Heart left ventricle (tissue), 16 donors: ENCODE data around the gene CCDC85C. TPM values are rescaled to one million over a fixed set of nuclear protein-coding genes. Genes with fewer than 3 reads are reported as not detected.
"Not testable (repeated sequence)": the region's sequence is repeated elsewhere in the genome, so short reads cannot be mapped to it uniquely, and the experiment has no call there.

Experiments
- ATAC-seq, 4 donors: fragments of 200-7000 bp; cut with Tn5 transposase; one replicate each; pipeline ENCODE4 v1.9.1; 2020 to 2022; ENCODE audit warnings: moderate library complexity in 4 of 4, mild to moderate bottlenecking in 3 of 4, moderate number of reproducible peaks in 1 of 4
- DNase-seq, 5 donors: peaks; one replicate each; pipeline ENCODE4 v3.0.0-alpha.2; 2020
- H3K27ac ChIP-seq, 12 donors: fragments of 200-600 bp; sonication (generic) in 4 of 12; one replicate each; pipeline versions ENCODE4 v1.5.0 to v1.8.0; 2016 to 2022; ENCODE audit warnings: mild to moderate bottlenecking in 2 of 12
- H3K27me3 ChIP-seq, 9 donors: fragments of 200-600 bp; sonication (generic) in 2 of 9; one replicate each; pipeline versions ENCODE4 v1.5.1 to v1.8.0; 2016 to 2022; ENCODE audit warnings: mild to moderate bottlenecking in 3 of 9
- H3K36me3 ChIP-seq, 9 donors: fragments of 200-600 bp; sonication (generic) in 2 of 9; one replicate each; pipeline versions ENCODE4 v1.5.0 to v1.8.0; 2018 to 2022; ENCODE audit warnings: mild to moderate bottlenecking in 2 of 9
- H3K4me1 ChIP-seq, 12 donors: fragments of 200-600 bp; sonication (generic) in 4 of 12; one replicate each; pipeline versions ENCODE4 v1.5.0 to v1.8.0; 2016 to 2022; ENCODE audit warnings: mild to moderate bottlenecking in 3 of 12
- H3K4me3 ChIP-seq, 12 donors: fragments of 200-600 bp; sonication (generic) in 4 of 12; one replicate each; pipeline versions ENCODE4 v1.5.0 to v1.8.0; 2017 to 2022; ENCODE audit warnings: mild to moderate bottlenecking in 9 of 12, moderate library complexity in 4 of 12
- H3K9me3 ChIP-seq, 12 donors: fragments of 200-600 bp; sonication (generic) in 4 of 12; one replicate each; pipeline versions ENCODE4 v1.5.0 to v1.8.0; 2016 to 2022; ENCODE audit warnings: mild to moderate bottlenecking in 1 of 12
- CTCF ChIP-seq, 12 donors: fragments of 200-600 bp; sonication (generic) in 4 of 12; IDR thresholded peaks; one replicate each; pipeline versions ENCODE4 v1.5.0 to v1.8.0; 2018 to 2022; ENCODE audit warnings: antibody characterized with exemption in 12 of 12, mild to moderate bottlenecking in 5 of 12
- POLR2A ChIP-seq, 2 donors: fragments of 450-650 bp; IDR thresholded peaks; one replicate each; pipeline ENCODE4 v1.6.1; 2017; ENCODE audit warnings: antibody characterized with exemption in 2 of 2, mild to moderate bottlenecking in 2 of 2, moderate library complexity in 2 of 2
- WGBS, 4 donors: extraction: QIAGEN DNeasy Blood & Tissue Kit in 2 of 4; methylation state at CpG; one replicate each; pipeline versions ENCODE4 v1.1.5 to v1.1.7; 2013 to 2018; 5-methylcytosine and 5-hydroxymethylcytosine counted together
- intact Hi-C, 10 donors: fragments of 100-400 bp; cut with DNase I; formaldehyde crosslinking; loops; one replicate each; pipeline versions ENCODE4 v1.11.1 to v1.14.2; 2022
- polyA plus RNA-seq, 2 donors: library from polyadenylated mRNA; stranded (reverse); fragments of 200-250 nt; gene quantifications; one replicate each; pipeline ENCODE4 v1.2.3, GENCODE V29; 2013
- total RNA-seq, 9 donors: library from RNA; depleted of rRNA in 2 of 9; stranded (reverse); fragments of >200 nt in 2 of 9; fragmentation: NEBNext Ultra II Directional in 3 of 9; extraction: Animal tissue kit (Norgen Biotek cat#: 25700) in 3 of 9; gene quantifications; one replicate each; pipeline versions ENCODE4 v1.1.0 to v1.2.4, GENCODE V29; 2016 to 2023
- donor health status: ischemic (EF 13 %, LVEDD 7.1; RV severe dilation, severe dysfunction).
- donor health status: healthy with polysubstance abuse.
- donor health status: DM: no; HTN: yes; CAD: no.
- donor health status: DM: no; HTN: no; CAD: no.
- donor health status: ischemic (EF 25% LVEDD 6.9; RV normal size, moderate dysfunction).
- donor health status: ischemic (EF 25% LVEDD 5.7; RV mildly dilated, moderate dysfunction).
- donor health status: healthy.
- donor health status: DM: yes; HTN: yes; CAD: no.
- donor health status: ischemic (EF 35%, LVEDD 5.7; RV mildly dilated, moderate dysfunction).
- donor health status: nonischemic (EF 11% LVEDD 7.7; RV severe dilation, severe dysfunction).
- donor health status: DM: yes; HTN: yes; CAD: no.
- donor health status: PGD.
- donor health status: ischemic (EF 29% LVEDD 5.4; RV normal size, mild dysfunction).
- donor health status: nonischemic (EF 23%, LVEDD 6.1; RV moderate dilation, normal function).

Gene CCDC85C
- total and polyA plus RNA-seq, 11 donors = 22.5 to 45.4 (median 29.7) TPM

- Histone ChIP-seq H3K27ac (no peak overlapping the region), H3K4me1 (peaks cover 0 to 17% (median 7%) of the 10 kb centered on the region in 12 donors), H3K27me3 (peaks cover 0 to 19% (median 0%) of the 10 kb centered on the region in 9 donors), H3K4me3 (no peak overlapping the region), H3K9me3 (no peaks in the 10 kb centered on the region), H3K36me3 (no peaks in the 10 kb centered on the region)
- no peak for ATAC-seq
- DNase-seq = no peak
- intact Hi-C loops = no loop called here
- TF ChIP-seq POLR2A (IDR thresholded peaks at IDR 0.05) = no peak
- TF ChIP-seq CTCF (IDR thresholded peaks at IDR 0.05) = no peak
- 58 to 68% (median 63%) methylated on average over 6 of the region's 6 CpGs for WGBS, 4 donors
These were observed 39.3 kb upstream of the CCDC85C start for GRCh38 chr14:99643343-99643742.

- H3K27ac ChIP-seq, intact Hi-C loops, H3K36me3 ChIP-seq, H3K4me3 ChIP-seq, DNase-seq, H3K9me3 ChIP-seq, ATAC-seq: not testable (repeated sequence)
- Histone ChIP-seq H3K4me1 (peaks cover 0 to 17% (median 7%) of the 10 kb centered on the region in 12 donors), H3K27me3 (peaks cover 0 to 19% (median 0%) of the 10 kb centered on the region in 9 donors)
- WGBS, 4 donors = 95 to 96% (median 96%) methylated on average over 5 of the region's 5 CpGs
These were observed 38.8 kb upstream of the CCDC85C start for GRCh38 chr14:99642771-99643170.

DNA sequence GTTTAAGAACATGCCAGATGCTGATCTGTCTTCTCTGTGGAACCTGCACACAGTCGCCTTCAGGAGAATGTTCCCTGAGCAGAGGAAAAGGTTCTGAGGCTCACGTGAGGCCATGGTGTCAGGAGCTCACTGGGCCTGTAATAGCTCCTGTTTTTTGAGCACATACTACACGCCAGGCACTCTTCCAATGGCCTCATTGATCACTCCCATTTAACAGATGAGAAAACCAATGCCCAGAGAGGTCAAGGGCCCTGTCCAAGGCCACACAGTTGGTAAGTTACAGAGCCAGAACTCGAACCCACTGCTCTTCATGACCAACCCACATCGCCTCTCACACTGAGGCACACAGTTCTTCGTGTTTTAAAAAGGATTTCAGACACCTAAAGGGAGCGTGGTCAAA, 33.6 kb upstream of the CCDC85C start:
- H3K27me3 ChIP-seq = no peaks in the 10 kb centered on the region
- TF ChIP-seq POLR2A (IDR thresholded peaks at IDR 0.05) = no peak
- no peak for TF ChIP-seq CTCF (IDR thresholded peaks at IDR 0.05)
- H3K27ac ChIP-seq = no peak overlapping the region
- ATAC-seq (no peak), DNase-seq (no peak)
- no peak overlapping the region for H3K4me3 ChIP-seq
- no peaks in the 10 kb centered on the region for H3K36me3 ChIP-seq
- intact Hi-C loops = no loop called here
- H3K4me1 ChIP-seq = no peaks in the 10 kb centered on the region
- no peaks in the 10 kb centered on the region for H3K9me3 ChIP-seq
- WGBS, 4 donors = 86 to 94% (median 90%) methylated on average over 7 of the region's 7 CpGs

DNA sequence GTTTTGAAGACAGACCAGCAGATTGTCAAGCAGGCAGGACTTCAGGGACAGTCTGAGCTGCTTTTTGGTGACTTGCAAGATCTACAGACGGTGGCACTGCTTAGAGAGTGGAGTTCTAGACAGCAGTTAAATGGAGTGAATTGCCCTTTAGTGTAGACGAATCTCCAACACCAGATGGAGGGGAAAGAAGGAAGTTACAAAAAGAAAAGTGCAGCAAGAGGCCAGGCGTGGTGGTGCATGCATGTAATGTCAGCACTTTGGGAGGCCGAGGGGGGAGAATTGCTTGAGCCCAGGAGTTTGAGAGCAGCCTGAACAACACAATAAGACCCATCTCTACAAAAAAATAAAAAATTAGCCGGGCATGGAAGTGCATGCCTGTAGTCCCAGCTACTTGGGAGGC, 32.5 kb upstream of the CCDC85C start:
- no peak for ATAC-seq

More for the DNA sequence above, 32.5 kb upstream of the CCDC85C start:
- Histone ChIP-seq H3K9me3 (no peaks in the 10 kb centered on the region), H3K4me1 (no peaks in the 10 kb centered on the region), H3K27ac (no peak overlapping the region), H3K4me3 (no peak overlapping the region), H3K27me3 (no peaks in the 10 kb centered on the region), H3K36me3 (no peaks in the 10 kb centered on the region)
- DNase-seq = peak in 1 of 5 donors; percentile 9
- intact Hi-C loops = no loop called here
- no peak for TF ChIP-seq POLR2A (IDR thresholded peaks at IDR 0.05)
- TF ChIP-seq CTCF (IDR thresholded peaks at IDR 0.05) = no peak
- 82 to 87% (median 84%) methylated on average over 5 of the region's 5 CpGs for WGBS, 4 donors
